GM19324 (cell line): ENCODE measurements around the gene QSOX1.
A peak's percentile ranks its signal among the peaks of the same experiment; 100 is the strongest.
"Not testable (repeated sequence)": the region's sequence is repeated elsewhere in the genome, so short reads cannot be mapped to it uniquely, and the experiment has no call there.

Source experiments
- ATAC-seq: cut with Tn5 transposase; IDR thresholded peaks from one replicate; pipeline ENCODE4 v1.9.1; 2021; ENCODE audit warnings: mild to moderate bottlenecking, moderate library complexity; ENCODE audit not compliant: unreplicated experiment, low FRiP score

The QSOX1 gene

GRCh38 chr1:180154325-180155181, at the start of gene QSOX1:
Gene QSOX1, plus strand, starts transcription at chr1:180154869. Its CDS starts 39 bp downstream, at chr1:180154908.
- ATAC-seq = peak; percentile 95

- ATAC-seq = no peak
Observed at GRCh38 chr1:180112091-180112490, 42.6 kb upstream of the QSOX1 start.

- ATAC-seq = no peak
Observed at GRCh38 chr1:180112984-180113647, 41.6 kb upstream of the QSOX1 start.

- no peak for ATAC-seq
Observed at GRCh38 chr1:180114396-180114945, 40.2 kb upstream of the QSOX1 start.

- no peak for ATAC-seq
Observed at GRCh38 chr1:180116964-180117763, 37.5 kb upstream of the QSOX1 start.

- no peak for ATAC-seq
Observed at GRCh38 chr1:180117764-180118116, 36.9 kb upstream of the QSOX1 start.

- no peak for ATAC-seq
Observed at GRCh38 chr1:180119837-180120236, 34.8 kb upstream of the QSOX1 start.

GRCh38 chr1:180123463-180123936, 31.2 kb upstream of the QSOX1 start:
- ATAC-seq = no peak

- no peak for ATAC-seq
Observed at GRCh38 chr1:180130651-180131050, 24.0 kb upstream of the QSOX1 start.

- no peak for ATAC-seq
Observed at GRCh38 chr1:180131510-180131909, 23.2 kb upstream of the QSOX1 start.

GRCh38 chr1:180133193-180133592, 21.5 kb upstream of the QSOX1 start:
- no peak for ATAC-seq

- ATAC-seq = not testable (repeated sequence)
Observed at GRCh38 chr1:180133688-180134087, 21.0 kb upstream of the QSOX1 start.

GRCh38 chr1:180135535-180135934, 19.1 kb upstream of the QSOX1 start:
- ATAC-seq = no peak

GRCh38 chr1:180136331-180136967, 18.2 kb upstream of the QSOX1 start:
- ATAC-seq = no peak

- ATAC-seq = no peak
Observed at GRCh38 chr1:180136968-180137356, 17.7 kb upstream of the QSOX1 start.

GRCh38 chr1:180137776-180138175, 16.9 kb upstream of the QSOX1 start:
- ATAC-seq = no peak

- ATAC-seq = no peak
Observed at GRCh38 chr1:180141381-180141934, 13.2 kb upstream of the QSOX1 start.

- no peak for ATAC-seq
Observed at GRCh38 chr1:180143359-180143758, 11.3 kb upstream of the QSOX1 start.

GRCh38 chr1:180144659-180145357, 9.9 kb upstream of the QSOX1 start:
- no peak for ATAC-seq
